ENCODE data around the gene CALML3.

Gene CALML3

DNA sequence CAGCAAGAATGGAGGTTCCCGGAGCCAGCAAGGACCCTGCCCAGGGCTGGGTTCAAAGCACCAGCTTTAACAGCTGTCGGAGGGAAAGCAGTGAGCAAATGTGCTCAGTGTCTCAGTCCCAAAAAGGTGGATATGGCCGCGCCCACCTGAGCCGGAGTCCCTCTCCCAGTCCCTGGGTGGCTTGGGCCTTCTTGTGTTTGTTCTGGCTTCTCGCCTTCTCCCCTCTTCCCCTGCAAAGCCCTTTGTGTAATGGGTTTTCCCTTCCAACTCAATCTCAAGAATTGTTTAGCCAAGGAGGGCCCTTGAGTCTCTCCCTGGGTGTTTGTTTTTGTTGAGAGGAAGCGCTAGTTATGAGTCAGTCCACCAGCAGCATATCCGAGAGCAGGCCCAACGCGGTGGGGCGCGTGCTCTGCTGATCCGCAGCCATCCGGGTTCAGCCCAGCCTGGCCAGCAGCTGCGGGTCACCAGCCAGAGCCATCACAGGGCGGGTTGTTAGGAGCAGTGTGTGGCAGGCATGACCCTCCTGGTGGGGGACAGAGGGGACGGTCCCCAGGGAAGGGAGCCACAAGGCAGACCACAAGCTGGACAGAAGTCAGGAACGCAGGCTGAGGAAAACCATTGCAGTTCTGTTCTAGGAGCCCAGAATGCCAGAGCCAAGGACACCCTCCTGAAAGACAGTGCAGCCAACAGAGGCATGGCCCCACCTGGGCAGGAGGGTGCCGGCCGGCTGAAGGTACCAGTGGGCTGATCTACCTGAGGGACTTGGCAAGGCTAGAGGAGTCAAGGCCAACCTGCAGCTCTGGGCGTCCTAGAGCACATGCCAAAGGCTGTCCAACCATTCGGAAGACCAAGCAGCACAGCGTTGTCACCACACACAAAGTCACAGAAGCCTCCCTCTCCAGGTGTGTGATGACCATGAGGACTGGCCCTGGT is 21.3 kb downstream of the CALML3 start:
- H3K27me3 ChIP-seq (ENCODE audit: control insufficient read depth, insufficient read depth, low read length): no peaks in the 10 kb centered on the region
- no peaks in the 10 kb centered on the region for H3K36me3 ChIP-seq (ENCODE audit: control insufficient read depth, insufficient read depth, low read length)
- no peak overlapping the region for H3K27ac ChIP-seq (ENCODE audit: low read depth, low read length)
- H3K9me3 ChIP-seq (ENCODE audit: control insufficient read depth, insufficient read depth, low read depth, low read length): peaks cover 18% of the 10 kb centered on the region
- peaks cover 10% of the 10 kb centered on the region; the same call in 1 of the 2 replicates for H3K4me1 ChIP-seq (ENCODE audit: control insufficient read depth, insufficient read depth, low read length)
- no peak overlapping the region for H3K9ac ChIP-seq (ENCODE audit: low read length)
- H3K4me3 ChIP-seq (ENCODE audit: low read depth, low read length): no peak overlapping the region

DNA sequence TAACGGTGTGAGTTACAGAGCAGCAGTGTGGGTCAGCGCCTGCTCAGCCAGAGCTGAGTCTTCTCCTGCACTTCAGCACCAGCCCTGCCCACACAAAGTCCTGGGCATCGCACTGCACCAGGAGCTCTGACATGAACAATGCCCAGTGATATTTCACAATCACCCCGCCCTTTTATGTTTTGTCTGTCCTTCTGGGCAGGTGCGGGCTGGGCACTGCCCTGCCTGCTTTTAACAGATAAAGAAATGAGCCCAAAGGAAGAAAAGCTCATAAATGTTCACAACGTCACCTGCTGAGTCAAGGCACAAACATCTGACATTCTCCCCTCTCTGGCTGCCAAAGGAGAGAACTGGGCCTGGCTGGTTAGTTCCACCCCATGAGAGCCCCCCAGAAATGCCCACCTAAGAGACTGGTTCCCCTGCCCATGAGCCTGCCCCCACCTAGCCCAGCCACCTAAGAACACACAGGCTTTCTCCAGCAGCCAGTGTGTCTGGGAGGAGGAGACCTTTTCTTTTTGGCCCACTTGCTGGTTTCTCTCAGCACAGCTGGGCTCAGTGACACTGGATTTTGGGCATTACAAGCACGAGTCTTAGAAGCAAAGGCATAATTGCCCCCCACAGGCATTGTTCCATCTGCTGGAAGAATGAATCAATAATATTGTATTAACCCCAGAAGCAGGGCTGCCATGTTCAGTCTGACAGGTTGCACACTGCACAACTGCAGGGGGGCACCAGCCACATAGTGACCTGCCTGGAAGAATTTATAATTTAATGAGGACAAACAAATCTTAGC is 22.3 kb downstream of the CALML3 start:
- Histone ChIP-seq H3K27ac (ENCODE audit: low read depth, low read length) (no peak overlapping the region), H3K4me1 (ENCODE audit: control insufficient read depth, insufficient read depth, low read length) (peaks cover 10% of the 10 kb centered on the region; the same call in 1 of the 2 replicates), H3K9me3 (ENCODE audit: control insufficient read depth, insufficient read depth, low read depth, low read length) (peaks cover 12% of the 10 kb centered on the region), H3K27me3 (ENCODE audit: control insufficient read depth, insufficient read depth, low read length) (no peaks in the 10 kb centered on the region), H3K4me3 (ENCODE audit: low read depth, low read length) (no peak overlapping the region), H3K36me3 (ENCODE audit: control insufficient read depth, insufficient read depth, low read length) (no peaks in the 10 kb centered on the region), H3K9ac (ENCODE audit: low read length) (no peak overlapping the region)

DNA sequence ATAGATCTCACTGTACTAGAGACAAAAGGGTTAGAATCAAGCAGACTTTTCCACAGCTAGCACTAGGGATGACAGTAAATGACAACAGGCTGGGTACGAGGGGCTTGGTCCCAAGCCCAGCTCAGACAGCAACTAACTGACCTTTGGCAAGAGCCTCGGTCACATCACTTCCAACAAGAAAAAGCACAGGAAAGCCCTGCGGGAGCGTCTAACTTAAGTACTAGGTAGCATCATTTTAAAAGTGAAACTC is 22.8 kb downstream of the CALML3 start:
- Histone ChIP-seq H3K4me3 (ENCODE audit: low read depth, low read length) (no peak overlapping the region), H3K27ac (ENCODE audit: low read depth, low read length) (no peak overlapping the region), H3K36me3 (ENCODE audit: control insufficient read depth, insufficient read depth, low read length) (no peaks in the 10 kb centered on the region), H3K27me3 (ENCODE audit: control insufficient read depth, insufficient read depth, low read length) (no peaks in the 10 kb centered on the region), H3K9me3 (ENCODE audit: control insufficient read depth, insufficient read depth, low read depth, low read length) (peaks cover 11% of the 10 kb centered on the region), H3K9ac (ENCODE audit: low read length) (no peak overlapping the region), H3K4me1 (ENCODE audit: control insufficient read depth, insufficient read depth, low read length) (peaks cover 10% of the 10 kb centered on the region; the same call in 1 of the 2 replicates)

DNA sequence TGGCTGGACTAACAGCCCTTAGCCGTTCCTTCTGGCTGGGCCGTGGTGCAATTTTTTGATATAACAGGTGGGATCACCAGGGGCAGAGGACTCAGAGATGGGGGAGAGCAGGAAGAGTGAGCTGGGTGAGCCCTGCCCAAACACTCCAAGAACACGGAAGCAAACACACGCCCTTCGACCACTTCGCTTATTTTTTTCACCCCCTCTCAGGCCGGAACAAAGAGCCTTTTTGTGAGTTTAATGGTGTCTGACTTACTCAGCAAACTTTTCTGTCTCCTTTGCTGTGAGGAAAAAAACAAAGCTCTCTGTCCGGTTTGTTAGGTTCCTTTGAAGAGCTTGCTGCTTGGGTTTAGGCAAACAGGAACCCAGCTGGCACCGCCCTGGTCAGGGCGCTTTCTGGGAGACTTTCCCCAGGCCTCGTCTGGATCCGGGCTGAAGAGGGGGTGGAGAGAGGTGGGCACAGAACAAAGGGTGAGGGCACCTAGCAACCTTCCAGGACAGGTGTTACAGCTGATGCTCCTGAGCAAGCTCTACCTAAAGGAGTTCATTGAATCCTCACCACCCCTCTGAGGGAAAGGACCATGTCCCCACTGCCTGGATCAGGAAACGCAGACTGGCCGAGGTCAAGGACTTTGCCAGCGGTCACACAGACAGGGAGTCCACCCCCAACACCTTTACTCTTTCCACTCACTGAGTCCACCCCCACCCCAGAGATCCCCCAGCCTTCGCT is 23.3 kb downstream of the CALML3 start:
- Histone ChIP-seq H3K4me3 (ENCODE audit: low read depth, low read length) (no peak overlapping the region), H3K27me3 (ENCODE audit: control insufficient read depth, insufficient read depth, low read length) (no peaks in the 10 kb centered on the region), H3K27ac (ENCODE audit: low read depth, low read length) (no peak overlapping the region), H3K9ac (ENCODE audit: low read length) (no peak overlapping the region), H3K36me3 (ENCODE audit: control insufficient read depth, insufficient read depth, low read length) (no peaks in the 10 kb centered on the region), H3K4me1 (ENCODE audit: control insufficient read depth, insufficient read depth, low read length) (peaks cover 10% of the 10 kb centered on the region; the same call in 1 of the 2 replicates), H3K9me3 (ENCODE audit: control insufficient read depth, insufficient read depth, low read depth, low read length) (peaks cover 8% of the 10 kb centered on the region; the same call in 1 of the 2 replicates)

DNA sequence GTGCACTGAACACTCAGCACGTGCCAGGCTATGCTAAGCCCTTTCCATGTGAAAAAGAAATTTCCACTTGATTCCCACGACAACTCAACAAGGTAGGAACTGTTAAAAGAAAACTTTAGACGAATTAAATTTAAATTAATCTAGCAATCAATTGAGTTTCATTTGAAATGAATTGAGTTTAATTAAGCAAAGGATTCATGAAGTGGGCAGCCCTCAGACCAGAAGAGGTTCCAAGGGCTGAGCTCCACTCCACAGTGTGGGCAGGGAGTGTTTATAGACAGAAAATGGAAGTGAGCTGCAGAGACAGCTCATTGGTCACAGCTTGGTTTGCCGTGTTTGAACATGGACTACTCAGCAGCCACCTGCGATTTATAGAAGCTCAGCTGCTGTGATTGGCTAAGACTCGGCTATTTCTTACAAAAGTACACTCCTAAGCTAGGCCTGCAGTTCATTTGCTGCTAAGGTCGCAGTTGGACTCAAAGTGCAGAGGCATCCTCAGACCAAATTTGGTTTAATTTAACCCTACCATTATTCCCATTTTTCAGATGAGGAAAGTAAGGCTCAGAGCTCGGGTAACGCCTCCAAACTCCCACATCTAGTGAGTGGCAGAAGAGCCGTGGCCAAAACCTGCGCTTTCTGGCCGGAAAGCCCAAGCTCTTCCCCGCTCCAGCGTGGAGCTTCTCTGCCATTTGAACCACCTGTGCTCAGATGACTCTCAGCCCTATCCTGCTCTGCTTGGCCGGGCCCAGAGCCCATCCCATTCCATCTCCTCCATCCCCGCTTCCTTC is 24.9 kb downstream of the CALML3 start:
- Histone ChIP-seq H3K36me3 (ENCODE audit: control insufficient read depth, insufficient read depth, low read length) (no peaks in the 10 kb centered on the region), H3K9me3 (ENCODE audit: control insufficient read depth, insufficient read depth, low read depth, low read length) (no peaks in the 10 kb centered on the region; the same call in 1 of the 2 replicates), H3K27ac (ENCODE audit: low read depth, low read length) (no peak overlapping the region), H3K27me3 (ENCODE audit: control insufficient read depth, insufficient read depth, low read length) (no peaks in the 10 kb centered on the region), H3K4me1 (ENCODE audit: control insufficient read depth, insufficient read depth, low read length) (peaks cover 10% of the 10 kb centered on the region; the same call in 1 of the 2 replicates), H3K4me3 (ENCODE audit: low read depth, low read length) (no peak overlapping the region), H3K9ac (ENCODE audit: low read length) (no peak overlapping the region)

DNA sequence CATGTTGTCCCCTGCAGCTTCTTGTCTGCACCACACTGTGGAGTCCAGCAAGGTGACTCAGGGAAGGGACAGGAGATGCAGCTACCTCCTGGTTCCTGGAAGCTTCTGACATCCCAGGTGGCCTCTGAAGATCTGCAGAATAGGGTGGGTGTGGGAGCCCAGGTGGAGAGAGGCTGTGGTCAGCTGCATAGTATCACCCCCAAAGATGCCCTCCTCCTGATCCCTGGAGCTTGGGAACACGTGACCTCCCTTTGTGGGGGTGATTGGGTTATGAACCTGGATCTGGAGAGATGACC is 25.4 kb downstream of the CALML3 start:
- H3K27me3 ChIP-seq (ENCODE audit: control insufficient read depth, insufficient read depth, low read length): no peaks in the 10 kb centered on the region
- H3K36me3 ChIP-seq (ENCODE audit: control insufficient read depth, insufficient read depth, low read length): no peaks in the 10 kb centered on the region
- no peak overlapping the region for H3K9ac ChIP-seq (ENCODE audit: low read length)
- no peaks in the 10 kb centered on the region for H3K9me3 ChIP-seq (ENCODE audit: control insufficient read depth, insufficient read depth, low read depth, low read length)
- no peak overlapping the region for H3K4me3 ChIP-seq (ENCODE audit: low read depth, low read length)
- peaks cover 10% of the 10 kb centered on the region; the same call in 1 of the 2 replicates for H3K4me1 ChIP-seq (ENCODE audit: control insufficient read depth, insufficient read depth, low read length)
- H3K27ac ChIP-seq (ENCODE audit: low read depth, low read length): no peak overlapping the region

DNA sequence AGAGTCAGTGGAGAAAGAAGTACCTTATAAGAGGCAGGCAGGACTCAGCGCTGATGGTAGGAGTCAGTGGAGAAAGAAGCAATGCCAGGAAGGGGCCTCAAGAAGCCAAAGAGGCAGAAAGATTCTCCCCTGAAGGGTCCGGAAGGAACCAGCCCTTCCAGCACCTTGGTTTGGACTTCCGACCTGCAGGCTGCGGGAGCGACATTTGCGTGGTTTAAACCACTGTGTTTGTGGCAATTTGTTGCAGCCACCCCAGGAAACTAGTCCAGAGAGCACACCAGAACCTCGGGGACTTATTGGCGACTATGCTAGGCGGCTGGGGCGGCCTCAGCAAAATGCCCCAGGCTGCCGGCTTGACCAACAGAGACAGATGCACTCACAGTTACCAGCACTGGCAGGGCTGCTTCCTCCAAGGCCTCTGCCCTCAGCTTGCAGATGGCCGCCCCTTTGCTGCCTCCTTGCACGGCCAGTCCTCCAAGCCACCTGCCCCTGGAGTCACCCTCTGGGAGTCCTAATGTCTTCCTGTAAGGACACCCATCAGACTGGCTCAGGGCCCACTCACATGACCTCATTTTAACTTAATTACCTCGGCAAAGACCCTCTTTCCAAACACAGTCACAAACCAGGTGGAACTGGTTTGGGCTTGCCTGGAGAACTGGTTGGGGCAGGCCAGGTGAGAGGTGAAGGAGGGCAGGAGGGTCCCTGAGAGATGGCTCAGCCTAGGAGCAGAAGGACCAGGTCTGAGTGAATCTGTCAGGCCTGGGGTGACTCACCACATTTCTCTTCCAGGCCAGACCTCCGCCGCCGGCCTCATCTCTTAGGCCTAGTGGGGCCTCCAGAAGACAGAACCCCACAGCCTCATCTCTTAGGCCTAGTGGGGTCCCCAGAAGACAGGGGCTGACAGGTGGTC is 26.1 kb downstream of the CALML3 start:
- Histone ChIP-seq H3K9ac (ENCODE audit: low read length) (no peak overlapping the region), H3K27ac (ENCODE audit: low read depth, low read length) (no peak overlapping the region), H3K9me3 (ENCODE audit: control insufficient read depth, insufficient read depth, low read depth, low read length) (no peaks in the 10 kb centered on the region), H3K4me1 (ENCODE audit: control insufficient read depth, insufficient read depth, low read length) (peaks cover 10% of the 10 kb centered on the region; the same call in 1 of the 2 replicates), H3K4me3 (ENCODE audit: low read depth, low read length) (no peak overlapping the region), H3K36me3 (ENCODE audit: control insufficient read depth, insufficient read depth, low read length) (no peaks in the 10 kb centered on the region), H3K27me3 (ENCODE audit: control insufficient read depth, insufficient read depth, low read length) (no peaks in the 10 kb centered on the region)

DNA sequence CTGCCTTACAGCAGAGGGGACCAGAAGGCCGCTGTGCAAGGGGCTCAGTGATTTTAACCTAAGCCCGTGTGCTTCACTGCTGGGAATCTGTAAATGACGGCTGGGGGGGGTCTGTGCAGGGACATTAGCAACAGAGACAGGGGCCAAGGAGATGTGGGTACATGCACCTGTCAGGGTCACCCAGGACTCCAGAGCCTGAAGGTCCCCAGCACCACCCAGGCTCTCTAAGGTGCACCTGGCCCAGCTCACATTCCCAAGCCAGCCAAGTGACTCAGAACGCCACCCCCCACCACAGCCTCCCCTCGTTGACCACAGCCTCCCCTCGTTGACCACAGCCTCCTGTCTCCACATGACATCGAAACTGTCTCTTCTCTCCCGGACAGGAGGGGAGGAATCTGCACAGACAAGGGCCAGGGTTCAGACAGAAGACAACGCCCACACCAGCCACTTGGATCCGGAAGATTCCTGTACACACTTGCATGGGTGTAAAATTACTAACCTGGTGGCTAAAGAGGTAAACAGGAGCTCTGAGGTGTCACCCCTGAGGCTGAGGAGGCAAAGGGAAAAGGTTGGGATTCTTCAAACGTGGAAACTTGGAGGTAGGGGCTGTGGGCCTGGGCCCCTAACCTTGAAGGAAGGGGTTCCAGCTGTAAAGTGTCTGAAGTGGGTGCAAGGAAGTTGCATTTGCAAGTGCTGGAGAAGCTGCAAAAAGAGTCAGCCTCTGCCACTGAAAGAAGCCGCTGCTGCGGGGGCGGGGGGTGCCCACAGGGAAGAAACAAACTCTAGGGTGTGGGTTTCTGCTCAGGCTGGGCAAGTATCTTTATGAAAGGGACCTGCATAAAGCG is 27.0 kb downstream of the CALML3 start:
- Histone ChIP-seq H3K36me3 (ENCODE audit: control insufficient read depth, insufficient read depth, low read length) (no peaks in the 10 kb centered on the region), H3K4me1 (ENCODE audit: control insufficient read depth, insufficient read depth, low read length) (peaks cover 10% of the 10 kb centered on the region; the same call in 1 of the 2 replicates), H3K9ac (ENCODE audit: low read length) (no peak overlapping the region), H3K4me3 (ENCODE audit: low read depth, low read length) (no peak overlapping the region), H3K9me3 (ENCODE audit: control insufficient read depth, insufficient read depth, low read depth, low read length) (no peaks in the 10 kb centered on the region), H3K27me3 (ENCODE audit: control insufficient read depth, insufficient read depth, low read length) (no peaks in the 10 kb centered on the region), H3K27ac (ENCODE audit: low read depth, low read length) (no peak overlapping the region)

All from HUES6 (cell line).